Fibroblast of the aortic adventitia (primary cell): Measurements from ENCODE around the gene DNAJB5. TPM values are rescaled to one million over a fixed set of nuclear protein-coding genes. Genes with fewer than 3 reads are reported as not detected.

ENCODE experiments used
- DNase-seq: peaks from one replicate; pipeline ENCODE4 v3.0.0-alpha.2; 2010; ENCODE audit warnings: low read depth
- H3K4me3 ChIP-seq: 2 replicates; pipeline ENCODE4 v1.5.1; 2011; ENCODE audit warnings: low read depth, mild to moderate bottlenecking, control low read depth, low read length, moderate library complexity
- CTCF ChIP-seq: IDR thresholded peaks from 2 replicates; pipeline ENCODE4 v1.5.1; 2011; ENCODE audit warnings: mild to moderate bottlenecking, low read length, control low read depth, inconsistent platforms; ENCODE audit not compliant: insufficient read depth
- total RNA-seq: library from RNA; depleted of rRNA; stranded (reverse); fragments of >200 nt; gene quantifications from 2 replicates; pipeline ENCODE4 v1.2.3, GENCODE V29; 2012; ENCODE audit warnings: low replicate concordance

DNAJB5 gene
- total RNA-seq, 1 donor, result 9.6 TPM

GRCh38 chr9:34994260-34994899 lies 4.8 kb downstream of the DNAJB5 start:
- peak; percentile 57 for DNase-seq
- H3K4me3 ChIP-seq, result no peak overlapping the region
- TF ChIP-seq CTCF, result peak; percentile 77

GRCh38 chr9:34994900-34995669 lies 5.5 kb downstream of the DNAJB5 start:
- peak; percentile 79 for DNase-seq
- TF ChIP-seq CTCF, result no peak
- H3K4me3 ChIP-seq, result no peak overlapping the region

- peak; percentile 31 for DNase-seq
- H3K4me3 ChIP-seq, result no peak overlapping the region
- TF ChIP-seq CTCF, result no peak
These were observed 6.1 kb downstream of the DNAJB5 start for GRCh38 chr9:34995670-34996060.

GRCh38 chr9:34996181-34996904 lies 6.8 kb downstream of the DNAJB5 start:
- no peak overlapping the region for H3K4me3 ChIP-seq
- no peak for TF ChIP-seq CTCF
- no peak for DNase-seq

- no peak for DNase-seq
- TF ChIP-seq CTCF, result no peak
- no peak overlapping the region for H3K4me3 ChIP-seq
These were observed 7.3 kb downstream of the DNAJB5 start for GRCh38 chr9:34996905-34997279.

- no peak overlapping the region for H3K4me3 ChIP-seq
- no peak for TF ChIP-seq CTCF
- DNase-seq, result no peak
These were observed 7.8 kb downstream of the DNAJB5 start for GRCh38 chr9:34997379-34997781.
